Measurements from ENCODE around the gene FGF4.

DNA sequence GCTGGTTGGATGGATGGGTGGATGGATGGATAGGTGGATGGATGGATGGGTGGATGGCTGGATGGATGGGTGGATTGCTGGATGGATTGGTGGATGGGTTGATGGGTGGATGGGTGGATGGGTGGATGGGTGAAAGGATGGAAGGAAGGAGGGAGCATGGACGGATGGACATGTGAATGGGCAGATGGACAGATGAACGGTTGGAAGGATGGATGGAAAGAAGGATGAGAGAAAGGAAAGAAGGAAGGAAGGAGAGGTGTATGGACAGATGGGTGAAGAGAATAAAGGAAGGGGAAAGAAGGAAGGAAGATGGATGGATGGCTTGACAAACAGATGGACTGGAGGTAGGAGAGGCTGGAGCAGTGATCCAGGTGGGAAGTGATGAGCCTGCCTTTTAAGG lies 38.7 kb upstream of the FGF4 start:
- no peak for TF ChIP-seq FOXA1 (IDR thresholded peaks at IDR 0.05)
- TF ChIP-seq YY1 (IDR thresholded peaks at IDR 0.05): no peak
- TF ChIP-seq, protein P1, sequence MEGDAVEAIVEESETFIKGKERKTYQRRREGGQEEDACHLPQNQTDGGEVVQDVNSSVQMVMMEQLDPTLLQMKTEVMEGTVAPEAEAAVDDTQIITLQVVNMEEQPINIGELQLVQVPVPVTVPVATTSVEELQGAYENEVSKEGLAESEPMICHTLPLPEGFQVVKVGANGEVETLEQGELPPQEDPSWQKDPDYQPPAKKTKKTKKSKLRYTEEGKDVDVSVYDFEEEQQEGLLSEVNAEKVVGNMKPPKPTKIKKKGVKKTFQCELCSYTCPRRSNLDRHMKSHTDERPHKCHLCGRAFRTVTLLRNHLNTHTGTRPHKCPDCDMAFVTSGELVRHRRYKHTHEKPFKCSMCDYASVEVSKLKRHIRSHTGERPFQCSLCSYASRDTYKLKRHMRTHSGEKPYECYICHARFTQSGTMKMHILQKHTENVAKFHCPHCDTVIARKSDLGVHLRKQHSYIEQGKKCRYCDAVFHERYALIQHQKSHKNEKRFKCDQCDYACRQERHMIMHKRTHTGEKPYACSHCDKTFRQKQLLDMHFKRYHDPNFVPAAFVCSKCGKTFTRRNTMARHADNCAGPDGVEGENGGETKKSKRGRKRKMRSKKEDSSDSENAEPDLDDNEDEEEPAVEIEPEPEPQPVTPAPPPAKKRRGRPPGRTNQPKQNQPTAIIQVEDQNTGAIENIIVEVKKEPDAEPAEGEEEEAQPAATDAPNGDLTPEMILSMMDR (IDR thresholded peaks at IDR 0.05; ENCODE audit: low read depth, low read length, missing input control): no peak
- TF ChIP-seq, protein P2, sequence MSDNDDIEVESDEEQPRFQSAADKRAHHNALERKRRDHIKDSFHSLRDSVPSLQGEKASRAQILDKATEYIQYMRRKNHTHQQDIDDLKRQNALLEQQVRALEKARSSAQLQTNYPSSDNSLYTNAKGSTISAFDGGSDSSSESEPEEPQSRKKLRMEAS (IDR thresholded peaks at IDR 0.05): no peak
- TF ChIP-seq SP1 (IDR thresholded peaks at IDR 0.05): no peak
- no peak for TF ChIP-seq NR2F2 (IDR thresholded peaks at IDR 0.05)
